ENCODE data around the gene XPNPEP3.

GRCh38 chr22:40818192-40818746 is 38.7 kb upstream of the XPNPEP3 start:
- TF ChIP-seq CTCF (IDR thresholded peaks at IDR 0.05; ENCODE audit: insufficient read depth, low read length, poor library complexity, severe bottlenecking): no peak
- no peak for TF ChIP-seq EZH2phosphoT487 (conservative IDR thresholded peaks at IDR 0.05; ENCODE audit: low read length)
